ENCODE measurements around the gene COL27A1. TPM values are rescaled to one million over a fixed set of nuclear protein-coding genes. Genes with fewer than 3 reads are reported as not detected.

The COL27A1 gene
- total RNA-seq, 2 experiments from 2014 or later, result not detected

- Histone ChIP-seq H4K20me1 (ENCODE audit: insufficient read depth, low read length) (no peaks in the 10 kb centered on the region), H3K27ac (ENCODE audit: low read depth, low read length, poor library complexity, severe bottlenecking) (no peak overlapping the region), H3K9me3 (ENCODE audit: low read length) (no peaks in the 10 kb centered on the region), H2AFZ (ENCODE audit: low read length) (no peak overlapping the region), H3K9me2 (ENCODE audit: insufficient read depth, low read length) (no peaks in the 10 kb centered on the region), H3K4me3 (ENCODE audit: low read depth, low read length, poor library complexity, severe bottlenecking) (no peak overlapping the region), H3K4me1 (ENCODE audit: insufficient read depth, low read length, poor library complexity, severe bottlenecking) (no peaks in the 10 kb centered on the region), H3K36me3 (ENCODE audit: insufficient read depth, low read length) (no peaks in the 10 kb centered on the region), H3K4me2 (ENCODE audit: low read length) (no peak overlapping the region), H3K79me2 (ENCODE audit: insufficient read depth, low read depth, low read length) (no peaks in the 10 kb centered on the region)
- no peak for TF ChIP-seq CTCF (conservative IDR thresholded peaks at IDR 0.05; ENCODE audit: low read length)
- no peak for TF ChIP-seq EZH2phosphoT487 (IDR thresholded peaks at IDR 0.05; ENCODE audit: borderline replicate concordance, low read depth, low read length)
- intact Hi-C loops (cut with micrococcal nuclease; ENCODE audit: unreplicated experiment), result no loop called here
- POLR2A ChIA-PET, result no interaction called here
- no TSS peak for BruUV-seq (replicated peaks)
- DNase-seq (ENCODE audit: low spot score), result no peak
- CTCF ChIA-PET (ENCODE audit: unreplicated experiment), result no interaction called here
Measured at GRCh38 chr9:114248299-114248707, 93.0 kb downstream of the COL27A1 start.

GRCh38 chr9:114249424-114250234, 94.3 kb downstream of the COL27A1 start:
- no peak overlapping the region for H3K27ac ChIP-seq (ENCODE audit: low read depth, low read length, poor library complexity, severe bottlenecking)
- H3K36me3 ChIP-seq (ENCODE audit: insufficient read depth, low read length), result no peaks in the 10 kb centered on the region
- no peak overlapping the region for H3K4me2 ChIP-seq (ENCODE audit: low read length)
- no peaks in the 10 kb centered on the region for H4K20me1 ChIP-seq (ENCODE audit: insufficient read depth, low read length)
- no peaks in the 10 kb centered on the region for H3K9me2 ChIP-seq (ENCODE audit: insufficient read depth, low read length)
- no peaks in the 10 kb centered on the region for H3K4me1 ChIP-seq (ENCODE audit: insufficient read depth, low read length, poor library complexity, severe bottlenecking)
- BruUV-seq (replicated peaks), result no TSS peak
- no peak overlapping the region for H2AFZ ChIP-seq (ENCODE audit: low read length)
- CTCF ChIA-PET (ENCODE audit: unreplicated experiment), result no interaction called here
- no peaks in the 10 kb centered on the region for H3K79me2 ChIP-seq (ENCODE audit: insufficient read depth, low read depth, low read length)
- intact Hi-C loops (cut with micrococcal nuclease; ENCODE audit: unreplicated experiment), result no loop called here
- no peak for TF ChIP-seq CTCF (conservative IDR thresholded peaks at IDR 0.05; ENCODE audit: low read length)
- no peak for TF ChIP-seq EZH2phosphoT487 (IDR thresholded peaks at IDR 0.05; ENCODE audit: borderline replicate concordance, low read depth, low read length)
- POLR2A ChIA-PET, result interaction anchor here (0.6 kb wide), 1 partner anchor 145 kb away, joined by 3 read pairs; no protein-coding TSS in a partner anchor
- no peak overlapping the region for H3K4me3 ChIP-seq (ENCODE audit: low read depth, low read length, poor library complexity, severe bottlenecking)
- no peaks in the 10 kb centered on the region for H3K9me3 ChIP-seq (ENCODE audit: low read length)
- no peak for DNase-seq (ENCODE audit: low spot score)

- Histone ChIP-seq H3K4me3 (ENCODE audit: low read depth, low read length, poor library complexity, severe bottlenecking) (no peak overlapping the region), H2AFZ (ENCODE audit: low read length) (no peak overlapping the region), H3K9me2 (ENCODE audit: insufficient read depth, low read length) (no peaks in the 10 kb centered on the region), H4K20me1 (ENCODE audit: insufficient read depth, low read length) (no peaks in the 10 kb centered on the region), H3K79me2 (ENCODE audit: insufficient read depth, low read depth, low read length) (no peaks in the 10 kb centered on the region), H3K9me3 (ENCODE audit: low read length) (no peaks in the 10 kb centered on the region), H3K36me3 (ENCODE audit: insufficient read depth, low read length) (no peaks in the 10 kb centered on the region), H3K4me2 (ENCODE audit: low read length) (no peak overlapping the region), H3K27ac (ENCODE audit: low read depth, low read length, poor library complexity, severe bottlenecking) (no peak overlapping the region), H3K4me1 (ENCODE audit: insufficient read depth, low read length, poor library complexity, severe bottlenecking) (no peaks in the 10 kb centered on the region)
- DNase-seq (ENCODE audit: low spot score), result no peak
- no TSS peak for BruUV-seq (replicated peaks)
- POLR2A ChIA-PET, result interaction anchor here (0.6 kb wide), 1 partner anchor 145 kb away, joined by 3 read pairs; no protein-coding TSS in a partner anchor
- intact Hi-C loops (cut with micrococcal nuclease; ENCODE audit: unreplicated experiment), result no loop called here
- TF ChIP-seq CTCF (conservative IDR thresholded peaks at IDR 0.05; ENCODE audit: low read length), result no peak
- TF ChIP-seq EZH2phosphoT487 (IDR thresholded peaks at IDR 0.05; ENCODE audit: borderline replicate concordance, low read depth, low read length), result no peak
- CTCF ChIA-PET (ENCODE audit: unreplicated experiment), result no interaction called here
Measured at GRCh38 chr9:114250235-114250568, 94.9 kb downstream of the COL27A1 start.
